Hindlimb muscle (tissue), 1 donor: ENCODE data around the gene QSOX1. TPM values are rescaled to one million over a fixed set of nuclear protein-coding genes. Genes with fewer than 3 reads are reported as not detected.

Experiments
- DNase-seq: peaks from one replicate; pipeline ENCODE4 v3.0.0-alpha.2; 2013
- polyA plus RNA-seq: library from polyadenylated mRNA; unstranded; fragments of 120-200 nt; gene quantifications from one replicate; pipeline ENCODE4 v1.2.1, GENCODE V29; 2013; ENCODE audit not compliant: insufficient read length

The QSOX1 gene
- polyA plus RNA-seq, 1 donor, result 26.5 TPM

DNA sequence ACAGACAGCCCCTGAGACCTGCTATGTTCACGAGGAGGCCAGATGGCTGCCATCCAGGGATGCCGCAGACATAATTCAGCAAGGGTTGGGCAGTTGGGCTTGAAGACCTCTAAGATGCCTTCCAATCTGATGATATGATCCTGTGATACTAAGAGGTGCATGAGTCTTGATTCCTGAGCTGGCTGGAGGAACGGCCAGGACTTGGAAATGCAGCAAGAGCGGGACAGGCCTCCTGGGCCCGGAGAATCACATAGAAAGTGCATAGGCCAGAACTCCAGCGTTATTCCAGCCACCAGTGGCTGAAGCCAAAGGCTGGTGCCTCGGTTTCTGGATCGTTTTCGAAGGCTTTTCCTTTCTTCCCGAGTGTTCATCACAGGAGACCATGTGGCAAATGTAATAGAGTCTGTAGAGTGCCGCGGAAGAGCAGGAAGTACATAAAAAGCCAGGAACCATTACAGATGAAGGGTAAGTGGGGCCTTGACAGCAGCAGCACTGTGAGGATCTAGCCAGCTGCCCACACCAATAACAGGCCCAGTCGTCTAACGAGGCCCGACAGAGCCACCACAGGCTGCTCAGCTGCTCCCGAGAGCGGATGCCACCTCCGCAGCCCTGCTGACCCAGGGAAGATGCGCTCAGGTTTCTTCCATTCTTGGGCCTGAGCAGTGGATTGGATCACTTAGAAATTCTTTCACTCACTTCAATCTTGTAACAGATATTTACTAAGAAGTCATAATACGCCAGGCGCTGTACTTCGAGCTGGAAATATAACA lies 61.4 kb downstream of the QSOX1 start:
- no peak for DNase-seq

DNA sequence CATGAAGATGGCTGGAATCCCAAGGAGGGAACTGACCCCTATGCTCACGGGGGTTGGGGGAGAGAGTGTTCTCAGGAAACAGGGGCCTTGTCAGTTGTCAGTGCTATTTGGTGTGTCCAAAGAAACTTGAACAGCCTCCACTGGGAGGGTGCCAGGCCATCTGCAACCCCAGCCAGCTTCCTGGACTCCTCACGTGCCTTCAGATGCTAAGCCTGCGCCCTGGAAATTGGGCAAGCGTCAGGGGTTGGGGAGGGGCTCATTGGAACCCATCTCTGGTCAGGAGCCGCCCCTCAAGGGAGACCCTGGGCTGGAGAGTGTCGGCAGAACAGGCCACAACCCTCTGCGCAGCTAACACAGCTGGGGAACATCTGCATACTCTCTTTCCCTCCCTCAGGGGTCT lies 62.3 kb downstream of the QSOX1 start:
- no peak for DNase-seq

DNA sequence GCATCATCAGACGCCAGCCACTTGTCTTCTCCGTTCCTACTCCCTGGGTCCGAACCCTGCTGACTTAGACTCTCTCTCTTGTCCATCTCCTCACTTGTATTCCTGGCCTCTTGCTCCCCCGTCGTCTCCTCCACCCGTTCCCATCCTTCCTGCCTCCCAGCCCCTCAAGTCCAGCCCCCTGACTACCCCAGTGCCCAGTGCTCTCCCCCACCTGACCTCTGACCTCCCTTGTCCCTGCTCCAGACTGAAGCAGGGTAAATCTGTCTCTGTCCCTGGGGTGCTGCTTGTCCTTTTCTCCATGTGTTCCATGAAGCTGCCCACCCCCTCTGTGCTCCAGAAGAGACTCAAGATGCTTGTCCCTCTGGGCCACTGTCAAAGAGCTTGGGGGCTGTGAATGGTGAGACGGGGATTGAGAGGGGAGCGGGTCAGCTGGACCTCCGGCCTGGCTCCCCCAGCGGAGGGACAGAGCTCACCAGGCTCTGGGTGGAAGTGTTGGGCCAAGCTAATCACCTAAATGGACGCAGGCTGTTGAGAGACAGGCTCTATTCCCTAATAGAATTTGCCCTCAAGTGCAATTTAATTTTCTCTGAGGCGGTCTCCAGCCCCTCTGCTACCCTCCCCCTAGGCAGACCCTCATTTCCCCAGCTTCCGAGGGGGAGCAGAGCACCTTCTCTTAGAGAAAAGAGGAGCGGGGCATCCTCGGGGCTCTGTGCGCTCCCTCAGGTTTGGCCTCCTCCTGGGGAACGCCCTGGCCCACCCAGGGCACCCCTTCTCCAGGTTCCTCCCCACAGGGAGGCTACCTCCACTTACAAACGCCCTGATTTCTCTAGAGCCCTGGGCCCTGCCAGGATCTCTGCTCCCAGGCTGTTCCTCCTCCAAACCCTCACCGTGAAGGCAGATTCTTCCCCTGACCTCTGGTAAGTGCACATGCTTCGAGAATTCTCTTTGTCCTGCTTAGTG lies 64.4 kb downstream of the QSOX1 start:
- DNase-seq, result no peak

DNA sequence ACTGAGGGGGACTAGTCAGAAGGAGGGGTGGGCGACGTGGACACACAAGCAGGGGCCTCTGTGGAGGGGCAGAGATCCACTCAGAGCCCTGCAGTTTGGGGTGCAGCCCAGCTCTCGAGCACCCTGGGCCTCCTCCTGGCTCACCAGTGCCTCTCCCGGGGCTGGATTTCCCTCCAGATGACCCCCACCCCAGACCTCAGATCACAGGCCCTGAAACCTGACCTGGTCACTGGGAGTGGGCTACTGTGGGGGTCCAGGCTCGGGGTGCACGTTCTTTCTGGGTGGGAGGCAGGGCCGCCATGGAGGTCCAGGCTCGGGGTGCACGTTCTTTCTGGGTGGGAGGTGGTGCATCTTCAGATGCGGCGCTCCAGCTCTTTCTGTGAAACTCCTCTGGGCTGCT lies 65.1 kb downstream of the QSOX1 start:
- no peak for DNase-seq

DNA sequence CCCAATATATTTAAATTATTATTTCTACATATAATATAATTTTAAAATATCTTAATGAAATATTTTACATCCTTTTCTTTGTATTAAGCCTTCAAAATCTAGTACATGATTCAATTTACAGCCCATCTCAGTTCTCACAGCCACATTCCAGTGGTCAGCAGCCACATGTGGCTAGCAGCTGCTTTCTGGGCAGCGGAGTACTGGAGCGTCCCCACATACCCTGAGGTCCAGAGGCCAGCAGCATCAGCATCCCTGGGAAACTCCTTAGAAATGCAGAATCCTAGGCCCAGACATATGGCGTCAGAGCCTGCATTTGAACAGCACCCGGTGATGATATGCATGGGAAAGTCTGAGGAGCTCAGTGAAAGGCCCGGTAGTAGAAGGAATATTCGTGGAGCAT lies 66.8 kb downstream of the QSOX1 start:
- DNase-seq, result no peak

DNA sequence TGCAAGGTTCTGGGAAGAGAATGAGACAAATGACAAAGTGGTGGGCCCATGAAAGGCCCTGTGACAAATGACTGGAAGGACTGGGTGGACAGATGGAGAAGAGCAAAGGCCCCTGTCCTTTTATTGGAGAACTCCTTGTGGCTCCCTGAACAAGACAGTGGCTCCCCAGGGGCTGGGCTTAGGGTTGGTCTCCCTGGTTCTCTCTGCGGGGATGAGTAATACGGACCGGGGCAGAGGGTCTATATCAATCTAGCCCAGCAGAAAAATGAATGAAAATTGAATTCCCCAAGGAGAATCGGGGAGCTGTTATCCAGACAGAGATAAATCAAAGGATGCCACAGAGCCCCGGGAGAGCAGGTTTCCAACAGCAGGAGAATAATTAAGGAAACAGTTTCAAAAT lies 70.2 kb downstream of the QSOX1 start:
- no peak for DNase-seq

DNA sequence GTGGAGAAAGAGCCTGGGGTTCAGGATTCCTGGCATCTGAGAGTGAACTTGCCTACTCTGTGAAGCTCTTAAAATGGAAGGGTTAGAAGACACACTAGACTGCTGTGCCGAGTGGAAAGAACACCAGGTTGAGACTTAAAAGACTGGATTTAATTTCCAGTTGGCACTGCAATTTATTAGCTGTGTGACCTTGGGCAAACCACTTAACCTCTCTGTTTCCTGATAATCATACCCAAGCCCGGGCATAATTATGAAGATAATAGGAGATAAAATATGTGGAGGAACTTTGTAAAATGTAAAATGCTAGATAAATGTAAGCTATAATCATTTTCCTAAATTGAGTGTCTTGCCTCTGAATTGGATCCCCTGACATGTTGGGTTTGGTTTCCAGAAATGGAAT lies 70.7 kb downstream of the QSOX1 start:
- DNase-seq, result no peak

DNA sequence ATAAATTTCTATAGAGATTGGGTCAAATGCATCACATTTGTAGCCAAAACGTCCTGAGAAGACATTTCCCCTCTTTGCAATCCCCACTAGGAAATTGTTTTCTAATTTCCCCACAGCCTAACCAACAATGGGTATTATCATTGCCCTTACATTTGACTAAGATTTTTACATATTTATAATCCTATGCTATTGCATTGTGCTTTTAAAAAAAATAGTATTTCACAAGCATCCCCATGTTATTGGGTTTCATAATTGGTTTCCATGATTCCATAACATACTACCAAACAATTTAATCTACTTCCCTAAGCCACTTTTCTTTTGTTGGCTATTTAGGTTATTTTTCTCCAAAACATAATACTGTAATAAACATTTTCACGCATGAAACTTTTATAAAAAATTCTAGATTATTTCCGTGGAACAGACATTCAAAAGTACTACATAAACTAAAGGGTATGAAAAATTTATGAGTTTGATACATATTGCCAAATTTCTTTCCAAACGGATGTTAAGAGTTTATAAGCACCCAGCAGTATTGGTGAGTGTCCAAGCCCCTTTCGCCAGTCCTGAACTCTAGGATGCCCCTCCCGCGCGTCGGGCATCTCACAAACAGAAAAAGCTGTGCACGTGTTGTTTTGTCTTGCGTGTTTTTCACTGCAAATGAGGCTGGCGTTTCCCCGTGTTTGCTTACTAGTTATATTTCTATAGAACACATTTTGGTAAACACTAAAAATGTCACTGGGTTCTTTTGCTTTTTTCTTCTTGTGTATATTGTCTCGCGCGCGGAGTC lies 73.4 kb downstream of the QSOX1 start:
- DNase-seq, result no peak

DNA sequence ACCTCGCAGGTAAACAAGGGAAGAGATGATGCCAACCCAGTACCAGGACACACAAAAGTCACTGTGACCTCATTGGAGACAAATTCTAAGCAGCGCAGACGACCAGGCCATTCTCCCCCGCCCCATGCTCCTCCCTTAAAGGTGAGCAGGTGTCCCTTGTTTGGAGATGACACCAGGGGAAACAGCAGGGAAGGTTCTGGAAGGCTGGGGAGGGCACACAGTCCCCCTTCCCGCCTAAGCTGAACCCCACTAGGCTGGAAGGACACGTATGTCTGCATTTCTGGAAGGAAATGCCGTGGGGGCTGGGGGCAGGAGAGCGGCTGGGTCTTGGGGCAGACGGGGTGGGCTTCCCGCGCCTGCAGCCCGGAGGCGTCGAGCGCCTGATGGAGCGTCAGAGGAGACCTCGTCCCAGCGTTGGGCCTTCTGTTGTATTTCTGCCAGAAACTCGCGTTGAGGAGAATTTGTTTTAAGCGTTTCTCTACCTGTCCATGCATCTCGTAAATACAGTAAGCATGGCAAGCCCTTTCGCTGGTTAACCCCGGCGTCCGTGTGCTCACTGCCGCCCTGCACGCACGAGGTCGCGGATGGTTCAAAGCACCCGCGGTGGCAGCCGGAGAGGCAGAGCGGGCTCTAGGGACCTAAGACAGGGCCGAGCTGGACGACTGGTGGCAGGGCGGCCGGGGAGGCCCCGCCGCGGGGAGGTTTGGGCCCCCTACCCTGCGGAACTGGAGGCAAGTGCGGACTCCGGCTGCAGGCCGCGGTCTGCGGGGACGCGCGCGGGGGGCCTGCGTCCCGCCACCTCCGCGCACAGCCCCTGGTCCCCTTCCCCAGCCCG lies 74.2 kb downstream of the QSOX1 start:
- no peak for DNase-seq

DNA sequence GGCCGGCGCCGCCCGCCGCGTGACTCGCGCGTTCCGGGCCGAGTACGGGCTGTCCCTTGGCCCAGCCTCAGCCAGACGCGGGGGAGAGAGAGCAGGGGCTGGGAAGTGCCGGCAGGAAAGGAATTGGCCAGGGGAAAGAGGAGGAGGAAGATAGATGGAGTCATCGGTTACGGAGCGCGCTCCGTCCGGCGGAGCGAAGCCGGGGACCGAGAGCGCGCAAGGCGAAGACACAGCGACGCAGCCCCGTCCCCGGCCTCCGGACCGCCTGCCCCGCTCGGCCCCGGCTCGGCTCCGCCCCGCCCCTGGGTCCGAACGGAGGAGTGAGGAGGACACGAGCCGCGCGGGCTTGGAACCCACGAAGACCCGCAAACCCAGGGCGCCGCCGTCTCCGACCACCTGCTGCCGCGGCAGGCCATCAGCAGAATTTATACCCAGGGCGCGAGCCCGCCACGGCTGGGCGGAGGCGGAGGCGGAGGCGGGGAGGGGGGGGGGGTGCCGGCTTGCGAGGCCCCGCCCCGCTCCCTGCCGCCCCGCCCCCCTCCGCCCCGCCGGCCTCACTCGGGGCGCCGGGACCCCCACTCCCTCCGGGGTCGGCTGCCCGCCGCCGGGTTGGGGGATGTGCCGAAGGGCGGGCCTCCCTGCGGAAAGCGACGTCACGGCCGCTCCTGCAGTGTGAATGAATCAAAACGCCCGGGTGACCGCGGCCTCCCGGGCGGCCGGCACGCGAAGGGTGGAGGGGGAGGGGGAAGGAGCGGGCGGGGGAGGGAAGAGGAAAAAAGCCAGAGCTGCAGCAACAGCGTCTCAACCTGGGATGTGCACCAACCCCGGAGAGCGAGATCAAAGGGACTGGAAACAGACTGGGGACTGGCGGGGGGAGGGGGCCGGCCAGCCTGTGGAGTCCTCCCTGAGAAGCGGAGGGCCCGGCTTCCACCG lies 75.1 kb downstream of the QSOX1 start, which contains the start of gene LHX4:
LHX4 (plus strand) TSS at position 782 of the 933 bp plus-strand sequence. CDS start 266 bp downstream, outside the sequence.
- DNase-seq, result no peak

DNA sequence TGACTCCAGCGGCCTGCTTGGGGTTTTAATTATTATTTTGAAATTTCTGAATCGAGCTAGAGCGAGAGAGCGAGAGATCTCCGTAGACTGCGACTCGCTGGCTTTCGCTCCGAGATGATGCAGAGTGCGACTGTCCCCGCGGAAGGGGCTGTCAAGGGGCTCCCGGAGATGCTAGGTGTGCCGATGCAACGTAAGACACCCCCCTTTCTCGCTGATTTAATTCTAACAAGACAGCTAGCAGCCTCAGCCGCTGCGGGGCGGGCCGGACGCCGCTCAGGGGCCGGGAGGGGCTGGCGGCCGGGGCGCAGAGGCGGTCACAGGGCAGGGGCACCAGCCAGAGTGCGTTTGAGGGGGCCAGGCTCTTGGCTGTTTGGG lies 75.7 kb downstream of the QSOX1 start:
- no peak for DNase-seq

DNA sequence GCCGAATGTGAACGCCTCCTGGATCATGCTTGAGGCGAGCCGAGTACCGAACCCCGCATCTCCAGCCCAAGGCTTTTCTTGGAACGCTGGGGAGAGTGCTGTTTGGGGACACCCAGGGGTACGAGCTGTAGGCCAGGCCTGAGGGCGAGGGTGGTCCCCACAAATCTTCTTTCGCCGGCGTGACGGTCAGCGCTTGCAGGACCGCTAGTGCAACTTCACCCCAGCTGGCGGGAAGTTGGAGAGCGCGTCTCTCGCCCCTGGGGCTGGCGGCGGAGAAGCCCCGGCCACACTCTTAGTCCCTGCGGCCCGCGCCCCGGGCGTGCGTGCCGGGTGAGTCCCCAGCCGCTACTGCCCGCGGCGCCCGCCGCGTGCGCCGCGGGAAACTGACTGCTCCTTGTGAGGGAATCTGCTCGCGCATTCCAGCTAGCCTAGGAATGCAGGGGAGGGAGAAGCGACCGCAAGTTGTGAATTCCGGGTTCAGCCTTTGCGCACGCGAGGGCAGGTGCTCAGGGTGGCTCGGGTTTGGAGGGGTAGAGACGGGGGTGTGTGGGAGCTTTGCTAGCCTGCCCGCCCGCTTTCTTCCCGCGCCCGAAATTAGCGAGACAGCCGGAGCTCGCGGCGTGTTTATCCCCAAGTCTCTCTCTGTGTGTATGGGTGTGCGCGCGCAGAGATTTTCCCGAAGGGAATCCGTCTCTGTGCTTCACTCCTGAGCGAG lies 76.3 kb downstream of the QSOX1 start:
- no peak for DNase-seq

DNA sequence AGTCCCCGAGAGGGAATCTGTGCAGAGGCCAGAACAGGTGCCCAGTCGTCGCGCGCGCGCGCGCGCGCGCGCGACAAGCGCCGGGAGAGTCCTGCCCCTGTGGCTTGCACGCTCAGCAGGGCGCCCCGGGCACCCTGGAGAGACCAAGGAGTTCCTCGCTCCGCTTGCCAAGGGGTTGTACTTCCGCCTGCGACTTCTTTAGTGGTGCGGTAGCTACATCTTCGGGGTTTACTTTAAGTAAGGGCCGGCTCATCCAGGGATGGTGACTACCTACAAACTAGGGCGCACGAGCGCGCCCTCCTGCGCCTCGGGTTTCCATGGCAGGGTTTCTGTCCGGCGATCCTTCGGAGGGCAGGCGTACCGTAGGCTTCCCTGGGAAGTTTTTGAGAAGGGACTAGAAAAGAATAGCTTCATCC lies 76.8 kb downstream of the QSOX1 start:
- DNase-seq, result no peak

DNA sequence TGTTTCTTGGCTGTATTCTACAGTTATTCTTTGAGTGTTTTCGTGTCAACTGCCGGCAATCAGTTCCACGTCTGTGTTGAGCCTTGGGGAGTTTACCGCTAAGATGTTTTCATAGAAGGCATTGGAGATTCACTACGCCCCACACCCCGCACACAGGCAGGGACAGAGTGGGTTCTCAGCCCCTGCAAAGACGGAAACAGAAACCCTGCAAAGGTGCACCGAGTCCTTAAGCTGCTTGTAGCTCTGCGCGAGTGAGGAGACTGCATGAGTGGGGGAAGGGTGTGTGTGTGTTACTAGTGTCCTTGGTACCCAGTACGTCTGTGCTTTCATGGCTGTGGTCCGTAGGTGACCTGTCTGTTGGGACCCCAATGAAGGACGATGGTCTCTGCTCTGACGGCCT lies 77.3 kb downstream of the QSOX1 start:
- no peak for DNase-seq

DNA sequence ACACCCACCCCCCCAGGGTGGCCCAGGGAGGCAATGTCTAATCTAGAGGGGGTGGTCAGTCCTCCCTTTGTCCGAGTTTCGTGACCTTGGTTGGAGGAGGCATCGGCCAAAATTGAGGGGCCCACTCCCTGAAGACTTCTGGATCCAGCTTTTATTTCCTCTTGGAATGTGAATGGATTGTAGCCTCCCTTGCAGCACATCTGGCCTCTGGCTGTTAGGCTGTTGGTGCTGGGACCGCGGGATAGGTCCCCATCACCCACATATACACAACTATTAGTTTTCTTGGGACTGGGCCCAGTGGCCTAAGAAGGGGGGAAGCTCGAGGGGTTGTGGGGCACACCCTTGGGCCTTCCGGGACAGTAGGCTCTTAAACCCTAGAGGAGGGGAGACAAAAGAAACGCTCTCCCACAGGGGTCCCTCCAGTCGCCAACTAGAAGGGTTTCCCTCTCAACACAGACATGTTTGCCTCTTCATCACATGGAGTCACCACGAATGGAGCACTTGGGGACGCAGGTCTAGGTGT lies 77.9 kb downstream of the QSOX1 start:
- no peak for DNase-seq

DNA sequence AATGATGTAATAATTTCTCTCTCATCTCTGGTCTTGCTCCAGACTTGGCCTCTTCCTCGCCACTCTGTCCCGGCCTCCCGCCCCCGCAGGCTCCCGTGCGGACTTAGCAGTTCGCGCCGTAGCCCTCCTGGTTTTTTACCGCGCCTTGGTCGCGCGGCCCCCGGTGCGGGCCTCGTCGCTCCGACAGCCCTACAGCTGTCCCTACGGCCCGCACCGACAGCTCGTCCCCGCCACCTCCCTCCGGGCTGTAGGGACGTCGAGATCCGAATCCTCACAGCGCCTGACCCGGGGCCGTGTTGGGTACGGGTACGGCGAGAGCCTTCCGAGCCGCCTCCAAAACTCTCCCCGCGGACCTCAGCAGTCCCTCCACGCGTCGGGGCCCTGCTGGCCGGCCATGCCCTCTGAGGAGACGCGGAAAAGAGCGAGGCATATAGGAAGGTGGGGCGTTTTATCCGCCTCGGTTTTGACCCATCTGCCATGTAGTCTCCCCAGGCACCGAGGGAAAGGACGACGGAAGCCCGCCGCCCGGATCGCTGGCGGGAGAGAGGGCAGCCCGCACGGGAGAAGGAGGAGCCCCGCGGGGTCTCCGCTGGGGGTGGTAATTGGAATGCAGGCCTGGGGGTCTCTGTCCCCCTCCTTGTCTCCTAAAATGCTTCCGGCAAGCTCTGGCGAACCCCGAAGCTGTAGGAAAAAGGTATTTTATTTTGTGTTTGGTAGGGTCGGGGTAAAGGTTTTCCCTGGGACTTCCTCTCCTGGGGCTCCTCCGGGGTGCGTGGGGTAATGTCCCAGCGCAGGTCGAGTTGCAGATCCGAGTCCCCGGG lies 78.7 kb downstream of the QSOX1 start:
- DNase-seq, result no peak

DNA sequence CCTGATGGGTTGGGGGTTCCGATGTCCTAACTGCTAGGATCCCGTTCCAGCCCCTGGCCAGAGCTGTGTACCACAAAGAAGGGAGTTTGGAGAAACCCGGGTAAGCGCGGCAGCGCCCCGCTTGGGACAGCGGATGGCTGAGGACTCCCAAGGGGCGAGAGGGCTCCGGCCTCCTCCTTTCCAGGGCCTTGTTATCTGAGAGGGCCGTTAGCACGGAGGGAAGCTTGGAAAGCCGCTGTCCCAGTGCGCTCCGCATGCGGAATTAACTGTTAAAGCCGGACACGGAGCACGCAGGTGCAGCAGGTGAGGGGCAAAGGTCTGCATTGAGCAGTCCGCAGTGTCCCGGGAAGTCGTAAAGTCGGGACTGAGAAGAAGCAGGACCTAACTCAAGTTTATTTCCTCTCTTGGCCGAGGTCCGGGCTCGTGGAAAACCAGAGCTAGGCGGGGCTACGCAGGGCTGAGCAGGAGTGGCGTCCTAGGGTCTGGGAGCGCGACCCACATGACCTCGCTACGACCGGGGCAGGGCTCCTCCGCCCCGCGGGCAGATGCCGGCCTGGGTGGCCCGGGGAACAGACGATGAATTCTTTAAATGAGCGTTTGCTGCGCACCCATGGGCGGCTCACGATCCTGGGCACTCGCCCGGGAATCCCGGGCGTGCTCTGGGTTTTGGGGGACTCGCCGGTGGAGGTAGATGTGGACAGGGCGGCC lies 79.9 kb downstream of the QSOX1 start:
- no peak for DNase-seq

DNA sequence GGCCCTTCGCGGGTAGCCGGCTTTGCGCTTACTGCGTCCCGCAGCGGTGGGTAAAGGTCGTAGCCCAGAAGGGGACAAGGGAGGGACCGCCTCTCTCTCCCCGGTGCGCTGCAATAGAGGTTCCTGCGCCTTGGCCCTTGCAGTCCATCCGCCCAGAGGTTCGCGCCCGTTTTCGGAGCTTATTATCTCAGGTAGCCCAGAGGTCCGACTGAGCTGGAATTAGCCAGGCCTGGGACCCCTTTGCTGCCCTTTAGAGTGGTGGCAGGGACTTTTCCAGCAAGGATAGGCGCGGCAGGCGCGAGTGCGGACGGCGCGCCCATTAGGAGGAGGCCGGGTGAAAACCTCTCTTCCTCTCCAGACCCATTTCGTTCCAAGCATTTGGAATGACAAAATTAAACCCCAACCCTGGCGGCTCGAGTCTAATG lies 80.4 kb downstream of the QSOX1 start:
- DNase-seq, result no peak
